Kidney (tissue), 14 donors: ENCODE results near the gene ZFAND6. TPM values are rescaled to one million over a fixed set of nuclear protein-coding genes. Genes with fewer than 3 reads are reported as not detected.
"Not testable (repeated sequence)": the region's sequence is repeated elsewhere in the genome, so short reads cannot be mapped to it uniquely, and the experiment has no call there.

Experiments
- DNase-seq, 5 donors: peaks; one replicate each; pipeline ENCODE4 v3.0.0-alpha.2; 2013 to 2020
- FAIRE-seq: peaks from 2 replicates; lab custom pipeline; 2012; peaks lifted over from hg19 to GRCh38; lab: Jason Lieb, UNC
- H3K27ac ChIP-seq, 2 donors: one replicate each; pipeline ENCODE4 v1.7.0; 2013; ENCODE audit warnings: low read depth in 2 of 2, low read length in 2 of 2, inconsistent platforms in 1 of 2
- H3K27me3 ChIP-seq: one replicate; pipeline ENCODE4 v1.7.1; 2013; ENCODE audit warnings: low read length, inconsistent platforms; ENCODE audit not compliant: control insufficient read depth, insufficient read depth
- H3K36me3 ChIP-seq, 3 donors: one replicate each; pipeline versions ENCODE4 v1.7.0 to v1.7.1; 2013; ENCODE audit warnings: low read length in 3 of 3, control low read depth in 1 of 3, inconsistent platforms in 1 of 3; ENCODE audit not compliant: insufficient read depth in 3 of 3, control insufficient read depth in 2 of 3
- H3K4me1 ChIP-seq, 3 donors: one replicate each; pipeline versions ENCODE4 v1.7.0 to v1.7.1; 2013; ENCODE audit warnings: low read length in 3 of 3, inconsistent platforms in 1 of 3, low read depth in 1 of 3; ENCODE audit not compliant: control insufficient read depth in 2 of 3, insufficient read depth in 2 of 3
- H3K4me3 ChIP-seq, 3 donors: one replicate each; pipeline versions ENCODE4 v1.7.0 to v1.8.1; 2013; ENCODE audit warnings: low read length in 3 of 3, control low read depth in 1 of 3, inconsistent platforms in 1 of 3
- H3K9ac ChIP-seq, 3 donors: one replicate each; pipeline versions ENCODE4 v1.7.0 to v1.7.1; 2013; ENCODE audit warnings: low read length in 3 of 3, control low read depth in 1 of 3, inconsistent platforms in 1 of 3
- H3K9me3 ChIP-seq, 3 donors: one replicate each; pipeline versions ENCODE4 v1.7.0 to v1.7.1; 2013; ENCODE audit warnings: low read length in 3 of 3, control low read depth in 1 of 3, inconsistent platforms in 1 of 3; ENCODE audit not compliant: control insufficient read depth in 2 of 3, insufficient read depth in 1 of 3
- CTCF ChIP-seq: IDR thresholded peaks from 3 replicates; pipeline ENCODE4 v1.5.1; 2012; ENCODE audit warnings: mild to moderate bottlenecking, moderate library complexity, borderline replicate concordance; ENCODE audit not compliant: insufficient read depth; ENCODE audit errors: extremely low read depth
- intact Hi-C: fragments of 100-400 bp; cut with DNase I; formaldehyde crosslinking; loops from one replicate; pipeline ENCODE4 v1.11.1; 2022
- polyA plus RNA-seq: library from polyadenylated mRNA; stranded (reverse); fragments of 350-450 nt; fragmentation: Illumina TruSeq; extraction: RNeasy Lipid Tissue Mini Kit (QIAGEN cat#74804); gene quantifications from one replicate; pipeline ENCODE4 v1.2.3, GENCODE V29; 2014; ENCODE audit warnings: low read depth, low replicate concordance; ENCODE audit not compliant: insufficient read depth
- total RNA-seq: library from RNA; stranded (reverse); fragmentation: NEBNext Ultra II Directional; extraction: Animal tissue kit (Norgen Biotek cat#: 25700); gene quantifications from one replicate; pipeline ENCODE4 v1.2.1, GENCODE V29; 2021
- donor health status: control.
- donor health status: control.
- donor health status: control.
- donor health status: control.
- donor health status: control.
- donor health status: DM: yes; HTN: yes; CAD: no.
- donor health status: Normal renal cell carcinoma (clear cell type).

Gene ZFAND6
- total and polyA plus RNA-seq, 2 donors from 2014 or later = 72.3 to 85.7 TPM

- TF ChIP-seq CTCF = no peak
- no peaks in the 10 kb centered on the region for H3K36me3 ChIP-seq
- DNase-seq (no peak), FAIRE-seq (no peak)
- H3K4me3 ChIP-seq = no peak overlapping the region
- intact Hi-C loops = no loop called here
- H3K27me3 ChIP-seq = no peaks in the 10 kb centered on the region
- H3K27ac ChIP-seq = no peak overlapping the region
- H3K4me1 ChIP-seq = peaks cover 3% of the 10 kb centered on the region in 3 donors
- H3K9me3 ChIP-seq = no peaks in the 10 kb centered on the region
- no peak overlapping the region for H3K9ac ChIP-seq
These were observed 39.8 kb downstream of the ZFAND6 start for GRCh38 chr15:80099241-80099640.

- DNase-seq, H3K27ac ChIP-seq, FAIRE-seq, H3K4me3 ChIP-seq, H3K27me3 ChIP-seq, intact Hi-C loops, H3K36me3 ChIP-seq, H3K9me3 ChIP-seq, H3K4me1 ChIP-seq, H3K9ac ChIP-seq: not testable (repeated sequence)
These were observed 40.2 kb downstream of the ZFAND6 start for GRCh38 chr15:80099662-80100061.

- Histone ChIP-seq H3K9ac (no peak overlapping the region), H3K4me3 (no peak overlapping the region), H3K27ac (no peak overlapping the region), H3K27me3 (no peaks in the 10 kb centered on the region), H3K9me3 (no peaks in the 10 kb centered on the region), H3K4me1 (peaks cover 3% of the 10 kb centered on the region in 3 donors), H3K36me3 (no peaks in the 10 kb centered on the region)
- FAIRE-seq = no peak
- TF ChIP-seq CTCF = no peak
- no peak for DNase-seq
- intact Hi-C loops = no loop called here
These were observed 40.8 kb downstream of the ZFAND6 start for GRCh38 chr15:80100247-80100646.

DNA sequence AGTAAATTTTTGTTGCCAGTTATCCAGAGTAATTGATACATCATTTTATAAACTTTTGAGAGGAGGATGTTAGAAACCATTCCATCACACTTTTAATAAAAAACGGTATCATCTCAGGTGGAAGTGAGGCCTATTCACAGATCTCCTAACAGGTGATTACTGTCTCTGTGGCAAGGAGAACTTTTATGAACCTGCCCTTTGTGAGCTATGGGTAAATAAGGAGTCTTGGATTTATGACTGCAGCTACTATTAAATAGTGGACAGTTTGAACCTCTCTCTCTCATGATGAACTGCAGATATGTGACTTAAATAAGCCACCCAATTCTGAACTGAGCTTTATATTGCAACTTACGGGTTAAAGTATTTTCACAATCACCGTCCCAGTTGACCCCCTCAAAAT lies 45.7 kb downstream of the ZFAND6 start:
- DNase-seq (no peak), FAIRE-seq (no peak)
- Histone ChIP-seq H3K27me3 (no peaks in the 10 kb centered on the region), H3K36me3 (no peaks in the 10 kb centered on the region), H3K4me3 (no peak overlapping the region), H3K9me3 (no peaks in the 10 kb centered on the region), H3K4me1 (peaks cover 0 to 3% (median 0%) of the 10 kb centered on the region in 3 donors), H3K27ac (no peak overlapping the region), H3K9ac (no peak overlapping the region)
- intact Hi-C loops = no loop called here
- TF ChIP-seq CTCF = no peak
